IMR-90 (cell line): Measurements from ENCODE around the gene ZNF774. TPM values are rescaled to one million over a fixed set of nuclear protein-coding genes. Genes with fewer than 3 reads are reported as not detected.

Source experiments
- ATAC-seq: fragments of 200-7000 bp; cut with Tn5 transposase; 2 replicates; pipeline ENCODE4 v1.9.1; 2020; ENCODE audit warnings: low read depth, mild to moderate bottlenecking, moderate library complexity
- BruUV-seq: library from RNA; stranded (reverse); fragments of 400-500 nt; replicated peaks from 2 replicates; lab custom pipeline; 2021; lab: Mats Ljungman, UMichigan
- CTCF ChIA-PET: fragments of 300-600 bp; formaldehyde crosslinking; extraction: SDS; loops from one replicate; lab custom pipeline; 2021; ENCODE audit warnings: antibody characterized with exemption; lab: Yijun Ruan, JAX
- POLR2A ChIA-PET: fragments of 300-600 bp; sonication (Branson Sonifier 250); formaldehyde crosslinking; loops from one replicate; lab custom pipeline; 2022; ENCODE audit warnings: antibody characterized with exemption; ENCODE audit not compliant: unreplicated experiment; lab: Charles Lee
- DNase-seq: peaks from one replicate; pipeline ENCODE4 v3.0.0; 2013
- H2AFZ ChIP-seq: replicated peaks from 2 replicates; pipeline ENCODE3; 2013; ENCODE audit warnings: low read length, mild to moderate bottlenecking; ENCODE audit not compliant: poor library complexity
- H2AK5ac ChIP-seq: 2 replicates; pipeline ENCODE4 v1.6.1; 2013; ENCODE audit warnings: low read depth, low read length, inconsistent platforms
- H2AK9ac ChIP-seq: replicated peaks from 2 replicates; pipeline ENCODE3; 2013; ENCODE audit warnings: mild to moderate bottlenecking, low read depth, low read length, moderate library complexity; ENCODE audit not compliant: poor library complexity
- H2BK120ac ChIP-seq: 2 replicates; pipeline ENCODE4 v1.6.1; 2013; ENCODE audit warnings: low read depth, low read length, inconsistent platforms
- H2BK15ac ChIP-seq: 3 replicates; pipeline ENCODE4 v1.6.1; 2013; ENCODE audit warnings: low read depth, low read length, inconsistent platforms
- H2BK20ac ChIP-seq: 2 replicates; pipeline ENCODE4 v1.6.1; 2013; ENCODE audit warnings: low read depth, mild to moderate bottlenecking, inconsistent platforms, low read length, moderate library complexity
- H2BK5ac ChIP-seq: 2 replicates; pipeline ENCODE4 v1.6.1; 2013; ENCODE audit warnings: mild to moderate bottlenecking, low read depth, low read length, inconsistent platforms; ENCODE audit not compliant: poor library complexity, severe bottlenecking
- H3K14ac ChIP-seq: replicated peaks from 2 replicates; pipeline ENCODE4 v1.6.1; 2013; ENCODE audit warnings: low read depth, low read length, inconsistent platforms
- H3K18ac ChIP-seq: 2 replicates; pipeline ENCODE4 v1.6.1; 2013; ENCODE audit warnings: low read depth, low read length, control low read depth
- H3K23ac ChIP-seq: 2 replicates; pipeline ENCODE4 v1.6.1; 2013; ENCODE audit warnings: low read depth, low read length, inconsistent platforms
- H3K27ac ChIP-seq: 2 replicates; pipeline ENCODE4 v1.5.1; 2013; ENCODE audit warnings: mild to moderate bottlenecking, control low read depth, low read length; ENCODE audit not compliant: insufficient read depth
- H3K27me3 ChIP-seq: 2 replicates; pipeline ENCODE4 v1.6.1; 2013; ENCODE audit warnings: low read length; ENCODE audit not compliant: control insufficient read depth, insufficient read depth
- H3K36me3 ChIP-seq: 2 replicates; pipeline ENCODE4 v1.6.1; 2013; ENCODE audit warnings: low read length, mixed read lengths; ENCODE audit not compliant: control insufficient read depth, insufficient read depth
- H3K4ac ChIP-seq: 2 replicates; pipeline ENCODE4 v1.6.1; 2013; ENCODE audit warnings: low read depth, low read length, inconsistent platforms
- H3K4me1 ChIP-seq: 2 replicates; pipeline ENCODE4 v1.6.1; 2013; ENCODE audit warnings: low read length, mixed read lengths; ENCODE audit not compliant: control insufficient read depth, insufficient read depth
- H3K4me2 ChIP-seq: 2 replicates; pipeline ENCODE4 v1.6.1; 2013; ENCODE audit warnings: low read depth, mild to moderate bottlenecking, control low read depth, low read length, moderate library complexity
- H3K4me3 ChIP-seq: 2 replicates; pipeline ENCODE4 v1.5.1; 2013; ENCODE audit warnings: low read depth, mild to moderate bottlenecking, control low read depth, low read length, moderate library complexity; ENCODE audit not compliant: insufficient read depth
- H3K56ac ChIP-seq: 2 replicates; pipeline ENCODE4 v1.6.1; 2013; ENCODE audit warnings: low read length, inconsistent platforms; ENCODE audit not compliant: insufficient read depth; ENCODE audit errors: extremely low read depth
- H3K79me1 ChIP-seq, 2 experiments: 2 replicates each; pipeline ENCODE4 v1.6.1; 2013; ENCODE audit warnings: low read length in 2 of 2, inconsistent platforms in 1 of 2, low read depth in 1 of 2
- H3K9ac ChIP-seq: 2 replicates; pipeline ENCODE4 v1.6.1; 2013; ENCODE audit warnings: low read depth, low read length, control low read depth
- H3K9me1 ChIP-seq: 2 replicates; pipeline ENCODE4 v1.6.1; 2013; ENCODE audit warnings: low read length, inconsistent platforms; ENCODE audit not compliant: insufficient read depth
- H3K9me3 ChIP-seq: 2 replicates; pipeline ENCODE4 v1.6.1; 2013; ENCODE audit warnings: low read length; ENCODE audit not compliant: control insufficient read depth, insufficient read depth
- H4K20me1 ChIP-seq: 2 replicates; pipeline ENCODE4 v1.6.1; 2013; ENCODE audit warnings: low read length, inconsistent platforms; ENCODE audit not compliant: insufficient read depth
- H4K5ac ChIP-seq: 2 replicates; pipeline ENCODE4 v1.6.1; 2013; ENCODE audit warnings: mild to moderate bottlenecking, low read depth, low read length, control low read depth
- H4K8ac ChIP-seq, 2 experiments: 2 replicates each; pipeline ENCODE4 v1.6.1; 2013; ENCODE audit warnings: low read depth in 2 of 2, low read length in 2 of 2, control low read depth in 1 of 2, inconsistent platforms in 1 of 2
- H4K91ac ChIP-seq: 2 replicates; pipeline ENCODE4 v1.6.1; 2013; ENCODE audit warnings: low read depth, low read length, inconsistent platforms; ENCODE audit not compliant: insufficient read depth
- NFE2L2 ChIP-seq: fragments of 150-350 bp; IDR thresholded peaks from 2 replicates; pipeline ENCODE4 v1.6.1; 2016; ENCODE audit warnings: low read depth, mild to moderate bottlenecking, low read length
- RCOR1 ChIP-seq: IDR thresholded peaks from 2 replicates; pipeline ENCODE4 v1.6.1; 2012; ENCODE audit warnings: mild to moderate bottlenecking, low read length, improper control_type of control experiment; ENCODE audit not compliant: insufficient replicate concordance
- SMC3 ChIP-seq: fragments of 150-350 bp; IDR thresholded peaks from 2 replicates; pipeline ENCODE4 v1.6.1; 2016; ENCODE audit warnings: low read depth, mild to moderate bottlenecking, antibody characterized with exemption, low read length, moderate library complexity
- WGBS, 2 experiments: methylation state at CpG; one replicate each; pipeline versions ENCODE4 v1.1.5 to v1.1.7; 2013; ENCODE audit warnings: missing lambda C conversion rate in 2 of 2; ENCODE audit not compliant: insufficient read length in 1 of 2; ENCODE audit errors: extremely low coverage in 2 of 2; 5-methylcytosine and 5-hydroxymethylcytosine counted together
- dilution Hi-C: fragments of 300-500 bp; cut with HindIII; formaldehyde crosslinking; loops from one replicate; pipeline ENCODE4 v1.14.3; 2018; ENCODE audit warnings: low sequenced_read_pairs; ENCODE audit not compliant: unreplicated experiment
- in situ Hi-C: fragments of 300-500 bp; cut with MboI; formaldehyde crosslinking; loops from 3 replicates; pipeline ENCODE4 v1.14.3; 2019; ENCODE audit warnings: low sequenced_read_pairs, inconsistent platforms, mixed read lengths
- intact Hi-C: fragments of 100-400 bp; cut with micrococcal nuclease; formaldehyde crosslinking; loops from 2 replicates; pipeline ENCODE4 v1.10.0; 2022
- polyA plus RNA-seq, 3 experiments: library from polyadenylated mRNA; depleted of rRNA; stranded (reverse); fragments of >200 nt; gene quantifications; 2 replicates each; pipeline ENCODE4 v1.2.3, GENCODE V29; 2012; ENCODE audit warnings: low replicate concordance in 1 of 3
- total RNA-seq: library from RNA; depleted of rRNA; stranded (reverse); fragments of >200 nt; gene quantifications from 2 replicates; pipeline ENCODE4 v1.2.3, GENCODE V29; 2012

The ZNF774 gene
- total and polyA plus RNA-seq, 2 of the 4 experiments (the other 2 are of a cell fraction): 0.91 to 1.1 TPM

GRCh38 chr15:90318591-90318990 is 33.5 kb upstream of the ZNF774 start:
- Histone ChIP-seq H4K5ac (no peak overlapping the region), H2BK5ac (no peak overlapping the region), H4K20me1 (no peaks in the 10 kb centered on the region), H3K56ac (no peak overlapping the region), H3K23ac (no peak overlapping the region), H3K36me3 (no peaks in the 10 kb centered on the region), H2BK20ac (no peak overlapping the region), H3K9ac (no peak overlapping the region), H3K27me3 (no peaks in the 10 kb centered on the region), H2BK15ac (no peak overlapping the region), H2AFZ (no peak overlapping the region), H3K14ac (no peak overlapping the region), H3K27ac (no peak overlapping the region), H3K18ac (no peak overlapping the region), H2AK9ac (no peak overlapping the region), H3K4ac (no peak overlapping the region), H3K4me1 (peaks cover 6% of the 10 kb centered on the region), H3K4me2 (no peak overlapping the region), H4K8ac (no peak overlapping the region), H2BK120ac (no peak overlapping the region), H2AK5ac (no peak overlapping the region), H3K4me3 (no peak overlapping the region), H3K9me3 (no peaks in the 10 kb centered on the region), H4K91ac (no peak overlapping the region), H3K79me1 (no peaks in the 10 kb centered on the region), H3K9me1 (no peaks in the 10 kb centered on the region; the same call in 1 of the 2 replicates)
- no peak for DNase-seq
- POLR2A ChIA-PET: no interaction called here
- TF ChIP-seq NFE2L2: no peak
- TF ChIP-seq SMC3: no peak
- no peak for TF ChIP-seq RCOR1
- CTCF ChIA-PET: interaction anchor here (1.0 kb wide), 1 partner anchor 164 kb away, joined by 5 read pairs; no protein-coding TSS in a partner anchor
- no CpG with 5 or more reads among the region's 4 CpGs for WGBS, 2 experiments
- BruUV-seq: no TSS peak
- ATAC-seq: no peak
- intact Hi-C loops (no loop called here), in situ Hi-C loops (loop anchor here (25.0 kb wide), 1 partner anchor 569 kb away; the partner anchor contains the start of gene FES), dilution Hi-C loops (no loop called here)
